ENCODE data around the gene CENPF. TPM values are rescaled to one million over a fixed set of nuclear protein-coding genes. Genes with fewer than 3 reads are reported as not detected.
A peak's percentile ranks its signal among the peaks of the same experiment; 100 is the strongest.
"Not testable (repeated sequence)": the region's sequence is repeated elsewhere in the genome, so short reads cannot be mapped to it uniquely, and the experiment has no call there.

The CENPF gene
- polyA plus RNA-seq, 1 donor = 22.4 TPM

DNA sequence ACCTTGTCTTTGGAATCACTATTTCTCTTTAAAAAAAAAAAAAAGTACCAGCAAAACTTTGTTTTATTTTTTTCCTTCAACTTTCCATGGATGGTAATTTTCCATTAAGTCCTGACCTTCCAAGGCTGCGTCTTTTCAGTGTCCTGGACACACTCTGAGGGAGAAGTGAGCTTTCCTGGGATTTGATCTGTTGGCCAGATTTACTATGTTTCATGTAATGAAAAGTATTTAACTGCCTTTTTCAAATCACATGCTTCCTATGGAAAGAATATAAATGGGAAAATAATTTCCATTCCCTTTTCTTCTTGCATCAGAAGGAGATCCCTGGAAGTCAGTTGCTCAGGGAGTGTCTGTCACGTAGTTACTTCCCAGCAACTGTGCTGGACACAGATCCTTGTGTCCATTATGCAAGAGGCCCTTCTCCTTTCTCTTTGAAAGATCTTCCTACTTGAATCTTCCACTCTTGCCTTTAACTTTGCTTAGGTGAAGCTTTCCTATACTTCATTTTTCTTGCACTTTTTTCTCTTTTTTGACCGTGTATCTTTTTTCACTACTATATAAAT is 59.3 kb downstream of the CENPF start:
- DNase-seq = peak; percentile 58

DNA sequence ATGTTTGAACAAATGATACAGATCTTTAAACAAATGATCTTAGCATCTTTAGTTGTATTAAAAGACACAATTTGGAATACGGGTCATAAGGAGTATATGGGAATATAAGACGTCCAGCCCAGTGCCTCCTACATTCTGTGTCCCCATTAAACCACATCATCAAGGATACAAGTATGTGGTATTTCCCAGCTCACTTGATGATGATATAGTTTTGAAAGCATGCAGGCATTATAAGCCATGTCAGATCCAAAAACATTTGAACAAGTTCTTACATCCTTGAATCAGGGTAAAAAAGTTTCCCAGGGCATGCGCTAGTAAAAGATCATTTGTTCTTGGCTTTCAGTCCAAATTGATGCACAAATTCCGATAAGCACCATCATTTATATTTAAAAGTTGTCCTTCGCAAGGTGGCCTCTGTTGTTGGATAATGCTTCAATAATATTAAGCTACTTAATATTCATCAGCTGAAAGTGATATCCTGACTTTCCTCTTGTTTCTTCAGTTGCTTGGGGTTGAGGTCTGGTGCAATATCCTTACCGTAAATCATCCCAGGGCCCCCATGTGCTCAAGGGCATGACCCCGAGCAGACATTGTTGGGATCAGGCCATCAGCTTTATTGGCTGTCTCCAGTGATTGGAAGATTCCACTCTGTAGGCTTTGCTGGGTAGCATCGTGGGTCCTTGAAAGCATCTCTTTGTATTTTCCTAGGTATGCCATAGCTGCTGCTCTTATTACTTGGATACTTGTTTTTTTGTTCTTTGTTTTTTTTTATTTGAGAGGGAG is 61.8 kb downstream of the CENPF start:
- no peak for DNase-seq

GRCh38 chr1:214665606-214666110 is 62.7 kb downstream of the CENPF start:
- DNase-seq = no peak

DNA sequence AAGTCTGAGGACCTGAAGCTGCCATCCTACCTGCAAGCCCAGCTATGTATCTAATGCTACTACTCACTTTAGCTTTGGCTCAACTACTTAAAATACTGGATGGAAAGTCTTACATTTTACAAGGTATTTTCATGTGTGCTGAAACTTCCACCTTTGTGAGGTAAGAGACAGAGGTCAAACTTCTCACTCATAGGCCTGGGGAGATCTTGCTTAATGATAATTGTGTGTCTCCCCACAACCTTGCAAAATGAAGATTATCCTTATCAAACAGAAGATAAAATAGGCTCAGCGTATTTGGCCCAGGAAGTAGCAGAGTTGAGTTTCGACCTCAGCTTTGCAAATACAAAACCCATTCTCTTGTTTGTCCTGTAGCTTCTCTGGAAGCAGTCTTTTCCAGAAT is 63.7 kb downstream of the CENPF start:
- DNase-seq = no peak

- DNase-seq = no peak
These were observed 67.1 kb downstream of the CENPF start for GRCh38 chr1:214670098-214670497.

DNA sequence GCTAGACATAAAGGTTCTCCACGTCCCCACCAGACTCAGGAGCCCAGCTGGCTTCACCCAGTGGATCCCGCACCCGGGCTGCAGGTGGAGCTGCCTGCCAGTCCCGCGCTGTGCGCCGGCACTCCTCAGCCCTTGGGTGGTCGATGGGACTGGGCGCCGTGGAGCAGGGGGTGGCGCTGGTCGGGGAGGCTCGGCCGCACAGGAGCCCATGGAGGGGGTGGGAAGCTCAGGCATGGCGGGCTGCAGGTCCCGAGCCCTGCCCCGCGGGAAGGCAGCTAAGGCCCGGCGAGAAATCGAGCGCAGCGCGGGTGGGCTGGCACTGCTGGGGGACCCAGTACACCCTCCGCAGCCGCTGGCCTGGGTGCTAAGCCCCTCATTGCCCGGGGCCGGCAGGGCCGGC is 70.0 kb downstream of the CENPF start:
- not testable (repeated sequence) for DNase-seq

DNA sequence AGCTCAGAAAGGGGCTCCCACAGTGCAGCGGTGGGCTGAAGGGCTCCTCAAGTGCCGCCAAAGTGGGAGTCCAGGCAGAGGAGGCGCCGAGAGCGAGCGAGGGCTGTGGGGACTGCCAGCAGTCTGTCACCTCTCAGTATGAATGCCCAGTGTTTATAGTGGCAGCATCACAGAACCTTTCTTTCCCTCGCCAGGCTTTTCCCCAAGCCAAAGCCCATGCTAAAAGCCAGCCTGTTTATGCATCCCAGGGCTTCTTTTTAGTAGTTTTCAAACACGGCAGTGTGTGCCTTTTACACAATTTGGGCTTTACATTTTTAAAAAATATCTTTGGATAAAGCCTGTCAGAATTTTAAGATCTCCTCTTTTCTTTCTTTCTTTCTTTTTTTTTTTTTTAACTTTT is 70.6 kb downstream of the CENPF start:
- no peak for DNase-seq

DNA sequence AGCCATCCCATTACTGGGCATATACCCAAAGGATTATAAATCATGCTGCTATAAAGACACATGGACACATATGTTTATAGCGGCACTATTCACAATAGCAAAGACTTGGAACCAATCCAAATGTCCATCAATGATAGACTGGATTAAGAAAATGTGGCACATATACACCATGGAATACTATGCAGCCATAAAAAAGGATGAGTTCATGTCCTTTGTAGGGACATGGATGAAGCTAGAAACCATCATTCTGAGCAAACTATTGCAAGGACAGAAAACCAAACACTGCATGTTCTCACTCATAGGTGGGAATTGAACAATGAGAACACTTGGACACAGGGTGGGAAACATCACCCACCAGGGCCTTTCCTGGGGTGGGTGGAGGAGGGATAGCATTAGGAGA is 72.5 kb downstream of the CENPF start:
- not testable (repeated sequence) for DNase-seq

- DNase-seq = no peak
These were observed 73.8 kb downstream of the CENPF start for GRCh38 chr1:214676747-214677146.

DNA sequence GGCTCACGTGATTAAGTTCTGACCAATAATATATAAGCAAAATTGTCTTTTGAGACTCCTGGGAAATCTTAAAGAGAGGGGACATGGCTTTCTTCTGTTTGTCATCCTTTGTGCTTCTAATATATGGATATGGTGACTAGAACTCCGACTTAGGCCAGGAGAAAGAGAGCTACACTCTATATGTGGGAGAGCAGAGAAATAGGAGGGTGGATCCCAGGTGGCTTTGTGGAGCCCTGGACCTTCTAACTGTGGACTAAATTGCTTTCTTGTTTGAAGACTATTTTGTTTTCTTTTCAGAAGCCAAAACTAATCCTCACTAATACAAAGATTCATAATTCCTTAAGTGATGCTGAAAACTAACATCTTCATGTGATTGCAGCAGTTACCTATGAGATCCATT is 75.0 kb downstream of the CENPF start:
- no peak for DNase-seq

DNA sequence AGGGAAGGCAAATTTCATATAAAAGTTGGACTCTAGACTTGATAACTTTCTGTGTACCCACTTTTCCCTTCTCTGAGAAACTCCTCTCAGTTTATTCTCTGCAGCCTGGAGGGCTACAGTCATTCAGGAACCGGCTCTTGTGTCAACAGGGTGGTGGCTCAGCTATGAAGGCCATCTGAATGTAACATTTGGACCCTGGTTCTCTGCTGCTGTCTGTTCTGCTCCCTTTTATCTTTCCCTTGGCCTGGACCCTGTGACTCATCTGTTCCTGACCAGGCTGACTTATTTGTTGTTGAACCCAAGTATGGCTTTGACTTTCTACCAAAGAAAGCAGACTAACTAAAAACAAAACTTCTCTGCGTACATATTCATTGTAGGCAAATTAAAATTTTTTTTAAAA is 75.4 kb downstream of the CENPF start:
- no peak for DNase-seq

DNA sequence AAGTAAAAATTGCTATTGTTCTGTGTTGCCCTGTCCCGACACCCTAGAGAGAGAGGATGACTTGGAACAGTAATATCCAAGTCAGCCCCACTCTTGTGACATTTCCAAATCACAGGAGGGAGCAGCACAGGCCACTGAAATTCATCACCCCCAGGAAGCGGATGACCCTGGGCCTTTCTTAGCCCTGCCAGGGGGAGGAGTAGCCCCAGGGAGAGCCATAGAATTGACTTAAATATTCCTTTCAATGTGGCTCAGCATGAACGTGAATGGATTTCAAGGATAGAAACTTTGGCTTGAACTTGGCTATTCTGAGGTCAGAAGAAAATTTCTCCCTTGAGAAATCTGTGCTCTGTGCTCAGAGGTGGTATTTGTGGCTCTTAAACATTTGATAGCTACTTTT is 80.6 kb downstream of the CENPF start:
- no peak for DNase-seq

GRCh38 chr1:214685906-214686305 is 82.9 kb downstream of the CENPF start:
- no peak for DNase-seq

- no peak for DNase-seq
These were observed 83.5 kb downstream of the CENPF start for GRCh38 chr1:214686497-214686896.

DNA sequence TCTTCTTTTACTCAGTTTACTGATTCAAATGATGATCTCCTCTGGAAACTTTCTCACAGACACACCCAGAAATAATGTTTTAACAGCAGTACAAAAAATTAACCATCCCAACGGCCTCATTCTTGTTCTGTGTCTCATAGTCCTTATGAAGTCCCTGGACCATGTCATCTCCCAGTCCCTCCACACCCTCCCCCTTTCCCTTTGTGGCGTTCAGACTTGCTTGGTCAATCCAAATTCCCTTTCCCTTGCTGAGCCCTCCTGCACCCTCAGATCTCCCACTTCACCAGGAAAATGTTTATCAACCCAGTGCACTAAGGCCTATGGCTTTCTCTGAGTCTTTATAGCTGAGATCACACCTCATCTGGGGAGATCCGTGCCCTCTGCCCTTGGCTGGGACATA is 85.9 kb downstream of the CENPF start:
- DNase-seq = no peak

- no peak for DNase-seq
These were observed 91.8 kb downstream of the CENPF start for GRCh38 chr1:214694769-214695168.

- DNase-seq = no peak
These were observed 95.6 kb downstream of the CENPF start for GRCh38 chr1:214698559-214698958.

DNA sequence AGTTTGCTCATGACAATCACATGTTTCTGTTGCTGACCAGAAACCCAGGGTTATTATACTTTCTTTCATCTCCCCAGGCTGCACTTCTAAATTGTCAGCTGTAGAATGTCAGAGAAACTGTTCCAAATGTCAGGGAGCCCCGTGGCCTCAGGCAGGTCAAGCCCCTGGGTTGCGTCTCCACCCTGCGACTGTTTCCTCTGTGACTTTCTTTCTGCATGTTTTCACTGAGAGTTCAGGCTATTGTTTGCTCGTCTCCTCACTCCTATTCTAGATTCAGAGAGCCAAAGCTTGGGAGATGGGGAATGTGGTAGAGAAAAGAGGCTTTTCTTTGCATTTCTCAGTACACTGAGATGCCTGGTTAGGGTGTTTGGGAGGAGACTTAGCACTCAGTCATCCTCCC is 97.4 kb downstream of the CENPF start:
- no peak for DNase-seq

- DNase-seq = no peak
These were observed 99.6 kb downstream of the CENPF start for GRCh38 chr1:214702556-214702955.

DNA sequence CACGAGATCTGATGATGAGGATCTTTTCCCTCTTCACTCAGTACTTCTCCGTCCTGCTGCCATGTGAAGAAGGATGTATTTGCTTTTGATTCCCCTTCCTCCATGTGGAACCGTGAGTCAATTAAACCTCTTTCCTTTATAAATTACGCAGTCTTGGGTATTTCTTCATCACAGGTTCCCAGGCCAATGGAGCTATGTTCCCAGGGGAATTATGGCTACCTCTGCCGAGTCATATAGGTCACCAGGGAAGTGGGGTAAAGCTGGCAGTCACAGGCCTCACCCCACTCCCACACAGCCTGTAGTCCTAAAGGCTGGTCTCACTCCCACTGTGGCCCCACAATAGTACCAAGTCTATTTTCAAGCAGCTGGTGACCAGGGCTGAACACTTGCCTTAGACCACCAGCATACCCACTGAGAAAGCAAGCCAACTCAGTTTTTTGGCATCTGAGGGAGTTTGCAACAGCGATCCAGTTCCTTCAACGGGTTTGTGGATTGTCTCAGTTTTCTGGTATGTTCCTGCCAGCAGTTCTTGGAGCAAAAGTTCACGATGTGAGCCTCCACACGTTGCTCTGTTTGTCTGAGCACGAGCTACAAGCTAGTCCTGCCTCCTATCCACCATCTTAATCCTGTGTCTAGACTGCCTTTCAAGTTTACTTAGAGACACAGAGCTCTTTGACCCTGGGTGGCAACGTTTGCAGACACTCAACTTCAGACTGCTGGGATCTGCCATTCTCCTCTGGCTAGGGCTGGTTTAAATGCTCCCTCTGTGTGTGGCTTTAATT is 104.5 kb downstream of the CENPF start:
- no peak for DNase-seq

DNA sequence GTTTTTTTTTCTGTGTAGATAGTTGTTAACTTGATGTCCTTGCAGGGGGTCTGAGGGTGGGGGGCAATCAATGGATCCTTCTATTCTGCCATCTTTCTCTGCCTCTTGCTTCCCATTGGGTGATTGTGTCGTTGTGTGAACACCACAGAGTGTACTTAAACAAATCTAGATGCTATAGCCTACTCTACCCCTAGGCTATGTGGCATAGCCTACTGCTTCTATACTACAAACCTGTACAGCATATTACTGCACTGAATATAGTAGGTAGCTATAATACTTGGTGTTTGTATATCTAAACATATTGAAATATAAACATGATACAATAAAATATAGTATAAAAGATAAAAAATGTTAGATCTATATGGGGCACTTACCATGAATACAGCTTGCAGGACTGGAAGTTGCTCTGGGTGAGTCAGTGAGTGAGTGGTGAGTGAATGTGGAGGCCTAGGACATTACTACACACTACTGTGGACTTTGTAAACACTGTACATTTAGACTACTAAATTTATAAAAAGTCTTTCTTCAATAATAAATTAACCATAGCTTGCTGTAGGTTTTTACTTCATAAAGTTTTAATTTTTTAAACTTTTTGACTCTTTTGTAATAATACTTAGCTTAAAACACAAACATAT is 105.4 kb downstream of the CENPF start:
- DNase-seq = no peak

GRCh38 chr1:214709241-214709640 is 106.2 kb downstream of the CENPF start:
- no peak for DNase-seq

- DNase-seq = no peak
These were observed 109.7 kb downstream of the CENPF start for GRCh38 chr1:214712737-214713136.

Measured in hindlimb muscle (tissue), 1 donor.